Brain pericyte (primary cell): ENCODE measurements around the gene HOXA1.
"Not testable (repeated sequence)": the region's sequence is repeated elsewhere in the genome, so short reads cannot be mapped to it uniquely, and the experiment has no call there.

Experiments
- DNase-seq: peaks from one replicate; pipeline ENCODE4 v3.0.0-alpha.2; 2012; ENCODE audit warnings: low read depth, low spot score

HOXA1 gene

GRCh38 chr7:27046854-27047549 lies 48.8 kb downstream of the HOXA1 start:
- DNase-seq = no peak

- not testable (repeated sequence) for DNase-seq
Measured at GRCh38 chr7:27045972-27046371, 49.8 kb downstream of the HOXA1 start.

- not testable (repeated sequence) for DNase-seq
Measured at GRCh38 chr7:27045066-27045465, 50.7 kb downstream of the HOXA1 start.
